Effector memory CD4-positive, alpha-beta T cell (primary cell): ENCODE measurements around the gene TAF7L.
"Not testable (repeated sequence)": the region's sequence is repeated elsewhere in the genome, so short reads cannot be mapped to it uniquely, and the experiment has no call there.

Source experiments
- DNase-seq, 3 donors: peaks; one replicate each; pipeline ENCODE4 v3.0.0-alpha.2; 2020
- H3K27ac ChIP-seq: 2 replicates; pipeline ENCODE4 v1.7.0; 2013; ENCODE audit warnings: mild to moderate bottlenecking, low read length, moderate library complexity; ENCODE audit not compliant: insufficient read depth, poor library complexity, severe bottlenecking
- H3K27me3 ChIP-seq: replicated peaks from 2 replicates; pipeline ENCODE4 v1.7.0; 2013; ENCODE audit warnings: mild to moderate bottlenecking, low read length; ENCODE audit not compliant: insufficient read depth, control insufficient read depth, poor library complexity, severe bottlenecking
- H3K36me3 ChIP-seq: 2 replicates; pipeline ENCODE4 v1.7.0; 2013; ENCODE audit warnings: mild to moderate bottlenecking, low read length, moderate library complexity; ENCODE audit not compliant: control insufficient read depth, insufficient read depth
- H3K4me1 ChIP-seq: 2 replicates; pipeline ENCODE4 v1.7.0; 2013; ENCODE audit warnings: low read length, mild to moderate bottlenecking; ENCODE audit not compliant: control insufficient read depth, insufficient read depth, poor library complexity, severe bottlenecking
- H3K4me3 ChIP-seq: 2 replicates; pipeline ENCODE4 v1.7.0; 2013; ENCODE audit warnings: low read length, low read depth, mild to moderate bottlenecking; ENCODE audit not compliant: insufficient read depth, poor library complexity, severe bottlenecking
- H3K9me3 ChIP-seq: 2 replicates; pipeline ENCODE4 v1.7.0; 2013; ENCODE audit warnings: mild to moderate bottlenecking, low read length, moderate library complexity; ENCODE audit not compliant: control insufficient read depth
- total RNA-seq, 3 donors: gene quantifications; one replicate each; lab custom pipeline; 2026; lab: John Stamatoyannopoulos, UW

The TAF7L gene, protein sequence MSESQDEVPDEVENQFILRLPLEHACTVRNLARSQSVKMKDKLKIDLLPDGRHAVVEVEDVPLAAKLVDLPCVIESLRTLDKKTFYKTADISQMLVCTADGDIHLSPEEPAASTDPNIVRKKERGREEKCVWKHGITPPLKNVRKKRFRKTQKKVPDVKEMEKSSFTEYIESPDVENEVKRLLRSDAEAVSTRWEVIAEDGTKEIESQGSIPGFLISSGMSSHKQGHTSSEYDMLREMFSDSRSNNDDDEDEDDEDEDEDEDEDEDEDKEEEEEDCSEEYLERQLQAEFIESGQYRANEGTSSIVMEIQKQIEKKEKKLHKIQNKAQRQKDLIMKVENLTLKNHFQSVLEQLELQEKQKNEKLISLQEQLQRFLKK
- 0 reads per million in 3 donors for total RNA-seq

DNA sequence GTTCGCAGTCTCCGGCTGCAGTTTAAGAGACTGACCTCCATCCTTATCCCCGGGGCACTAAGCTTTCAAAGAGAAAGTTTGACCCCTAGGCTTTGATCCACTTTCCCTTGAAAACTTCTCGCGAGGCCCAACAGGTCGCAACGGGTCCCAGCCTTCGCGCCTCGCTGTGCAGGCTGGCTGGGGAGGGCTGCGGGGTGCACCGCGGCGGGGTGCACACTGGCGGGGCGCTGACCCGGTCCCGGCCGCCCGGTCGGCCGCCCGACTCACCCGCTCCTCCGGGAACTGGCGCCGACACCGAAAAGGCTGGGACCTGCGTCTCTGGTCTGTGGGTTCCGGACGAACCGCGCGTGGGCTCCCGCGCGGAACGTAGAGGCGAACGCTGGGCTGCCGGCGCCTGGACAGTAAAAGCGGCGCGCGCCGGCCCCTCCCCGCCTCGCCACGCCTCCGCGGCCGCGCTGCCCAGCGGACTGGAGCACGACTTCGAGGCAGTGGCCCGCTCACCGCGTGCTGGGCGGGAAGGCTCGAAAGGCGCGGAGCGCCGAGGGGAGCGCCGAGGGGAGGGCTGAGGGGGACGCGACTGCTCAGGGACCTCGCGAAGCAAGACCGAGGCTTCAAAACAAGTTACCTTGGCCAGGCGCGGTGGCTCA, at the start of gene TAF7L:
TSS of gene TAF7L (minus strand) at position 378 of the 647 bp plus-strand sequence. CDS start 3,791 bp downstream, outside the sequence.
- H3K4me1 ChIP-seq = no peaks in the 10 kb centered on the region
- H3K27ac ChIP-seq = no peak within 1 kb of the TSS
- no peak for DNase-seq
- no peaks in the 10 kb centered on the region for H3K36me3 ChIP-seq
- no peaks in the 10 kb centered on the region for H3K27me3 ChIP-seq
- no peaks in the 10 kb centered on the region for H3K9me3 ChIP-seq
- no peak within 1 kb of the TSS for H3K4me3 ChIP-seq

GRCh38 chrX:101337776-101338271, 46.7 kb upstream of the TAF7L start:
- no peak for DNase-seq
- Histone ChIP-seq H3K36me3 (no peaks in the 10 kb centered on the region), H3K9me3 (no peaks in the 10 kb centered on the region), H3K27ac (no peak overlapping the region), H3K4me3 (no peak overlapping the region), H3K4me1 (no peaks in the 10 kb centered on the region), H3K27me3 (no peaks in the 10 kb centered on the region)

DNA sequence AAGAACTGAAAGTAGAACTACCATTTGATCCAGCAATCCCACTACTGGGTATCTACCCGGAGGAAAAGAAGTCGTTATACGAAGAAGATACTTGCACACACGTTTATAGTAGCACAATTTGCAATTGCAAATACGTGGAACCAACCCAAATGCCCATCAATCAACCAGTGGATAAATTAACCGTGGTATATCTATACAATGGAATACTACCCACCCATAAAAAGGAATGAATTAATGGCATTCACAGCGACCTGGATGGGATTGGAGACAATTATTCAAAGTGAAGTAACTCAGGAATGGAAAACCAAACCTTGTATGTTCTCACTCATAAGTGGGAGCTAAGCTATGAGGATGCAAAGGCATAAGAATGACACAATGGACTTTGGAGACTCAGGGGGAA, 43.2 kb upstream of the TAF7L start:
- H3K27ac ChIP-seq, H3K27me3 ChIP-seq, H3K4me1 ChIP-seq, H3K36me3 ChIP-seq, H3K4me3 ChIP-seq, DNase-seq, H3K9me3 ChIP-seq: not testable (repeated sequence)

GRCh38 chrX:101326600-101326999, 35.5 kb upstream of the TAF7L start:
- not testable (repeated sequence) for H3K27me3 ChIP-seq, H3K4me3 ChIP-seq, H3K4me1 ChIP-seq, H3K27ac ChIP-seq, DNase-seq, H3K36me3 ChIP-seq, H3K9me3 ChIP-seq

GRCh38 chrX:101303790-101304189, 12.7 kb upstream of the TAF7L start:
- Histone ChIP-seq H3K27me3 (no peaks in the 10 kb centered on the region), H3K4me3 (no peak overlapping the region)
- no peak for DNase-seq

DNA sequence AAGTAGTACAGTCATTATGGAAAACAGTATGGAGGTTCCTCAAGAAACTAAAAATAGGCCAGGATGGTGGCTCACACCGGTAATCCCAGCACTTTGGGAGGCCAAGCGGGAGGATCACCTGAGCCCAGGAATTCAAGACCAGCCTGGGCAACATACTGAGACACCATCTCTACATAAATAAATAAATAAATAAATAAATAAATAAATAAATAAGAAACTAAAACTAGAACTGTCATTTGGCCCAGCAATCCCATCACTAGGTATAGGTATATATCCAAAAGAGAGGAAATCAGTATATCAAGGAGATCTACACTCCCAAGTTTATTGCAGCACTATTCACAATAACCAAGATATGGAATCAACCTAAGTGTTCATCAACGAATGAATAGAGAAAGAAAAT, 4.5 kb upstream of the TAF7L start:
- not testable (repeated sequence) for H3K27ac ChIP-seq, H3K9me3 ChIP-seq, H3K4me3 ChIP-seq, H3K4me1 ChIP-seq, H3K27me3 ChIP-seq, DNase-seq, H3K36me3 ChIP-seq

More at GRCh38 chrX:101303790-101304189, 12.7 kb upstream of the TAF7L start:
- no peaks in the 10 kb centered on the region for H3K4me1 ChIP-seq
- H3K27ac ChIP-seq = no peak overlapping the region
- no peaks in the 10 kb centered on the region for H3K9me3 ChIP-seq
- H3K36me3 ChIP-seq = no peaks in the 10 kb centered on the region

DNA sequence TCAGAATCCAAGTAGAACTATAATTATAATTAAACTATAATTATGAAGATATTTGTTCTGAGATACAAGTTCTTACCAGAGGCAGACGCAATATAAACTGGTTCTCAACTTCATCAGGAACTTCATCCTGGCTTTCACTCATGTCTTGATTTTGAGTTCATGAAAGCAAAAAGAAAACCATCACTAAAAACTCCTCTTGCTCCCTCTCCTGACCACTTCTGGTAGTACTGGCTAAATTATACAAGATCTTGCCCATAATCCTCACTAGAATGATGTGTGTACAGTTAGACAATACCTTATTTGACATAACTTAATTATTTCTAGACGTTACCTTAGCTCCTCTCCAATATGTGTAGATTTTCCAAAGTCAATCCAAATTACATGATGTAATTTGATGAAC, 3.7 kb downstream of the TAF7L start:
- Histone ChIP-seq H3K4me3 (no peak overlapping the region), H3K36me3 (no peaks in the 10 kb centered on the region), H3K27me3 (no peaks in the 10 kb centered on the region), H3K4me1 (no peaks in the 10 kb centered on the region), H3K9me3 (no peaks in the 10 kb centered on the region), H3K27ac (no peak overlapping the region)
- no peak for DNase-seq

- no peak for DNase-seq
- Histone ChIP-seq H3K9me3 (no peaks in the 10 kb centered on the region), H3K27me3 (no peaks in the 10 kb centered on the region), H3K4me1 (no peaks in the 10 kb centered on the region), H3K27ac (no peak overlapping the region), H3K4me3 (no peak overlapping the region), H3K36me3 (no peaks in the 10 kb centered on the region)
Observed at GRCh38 chrX:101276238-101276637, 14.9 kb downstream of the TAF7L start.

- DNase-seq = no peak
- Histone ChIP-seq H3K27ac (no peak overlapping the region), H3K4me1 (no peaks in the 10 kb centered on the region), H3K27me3 (no peaks in the 10 kb centered on the region), H3K4me3 (no peak overlapping the region), H3K36me3 (no peaks in the 10 kb centered on the region), H3K9me3 (no peaks in the 10 kb centered on the region)
Observed at GRCh38 chrX:101274198-101274597, 16.9 kb downstream of the TAF7L start.

GRCh38 chrX:101265869-101266428, 25.2 kb downstream of the TAF7L start:
- Histone ChIP-seq H3K4me3 (no peak overlapping the region), H3K4me1 (no peaks in the 10 kb centered on the region), H3K36me3 (no peaks in the 10 kb centered on the region), H3K27ac (no peak overlapping the region), H3K9me3 (no peaks in the 10 kb centered on the region), H3K27me3 (no peaks in the 10 kb centered on the region)
- DNase-seq = no peak
